OCI-LY1 (cell line): ENCODE measurements around the gene GLT1D1.

Source experiments
- CTCF ChIP-seq: fragments of 200-600 bp; sonication (generic), shearing (Covaris generic); IDR thresholded peaks from 2 replicates; pipeline ENCODE4 v1.5.1; 2017; ENCODE audit warnings: mild to moderate bottlenecking, antibody characterized with exemption, low read length, moderate library complexity, mixed read lengths
- EZH2 ChIP-seq: fragments of 200-600 bp; sonication (generic), shearing (Covaris generic); IDR thresholded peaks from 2 replicates; pipeline ENCODE4 v1.8.0; 2017; ENCODE audit warnings: borderline replicate concordance, mixed run types, mild to moderate bottlenecking, antibody characterized with exemption, low read length, moderate library complexity, mixed read lengths

GRCh38 chr12:128818065-128819022 is 34.9 kb upstream of the GLT1D1 start:
- TF ChIP-seq CTCF = no peak
- TF ChIP-seq EZH2 = no peak
